Kasumi-1 (cell line): ENCODE measurements around the gene LRMDA.
A peak's percentile ranks its signal among the peaks of the same experiment; 100 is the strongest.

Experiments used
- DNase-seq, 2 experiments: peaks; one replicate each; lab custom pipeline; 2025; lab: John Stamatoyannopoulos, UW

Gene LRMDA

DNA sequence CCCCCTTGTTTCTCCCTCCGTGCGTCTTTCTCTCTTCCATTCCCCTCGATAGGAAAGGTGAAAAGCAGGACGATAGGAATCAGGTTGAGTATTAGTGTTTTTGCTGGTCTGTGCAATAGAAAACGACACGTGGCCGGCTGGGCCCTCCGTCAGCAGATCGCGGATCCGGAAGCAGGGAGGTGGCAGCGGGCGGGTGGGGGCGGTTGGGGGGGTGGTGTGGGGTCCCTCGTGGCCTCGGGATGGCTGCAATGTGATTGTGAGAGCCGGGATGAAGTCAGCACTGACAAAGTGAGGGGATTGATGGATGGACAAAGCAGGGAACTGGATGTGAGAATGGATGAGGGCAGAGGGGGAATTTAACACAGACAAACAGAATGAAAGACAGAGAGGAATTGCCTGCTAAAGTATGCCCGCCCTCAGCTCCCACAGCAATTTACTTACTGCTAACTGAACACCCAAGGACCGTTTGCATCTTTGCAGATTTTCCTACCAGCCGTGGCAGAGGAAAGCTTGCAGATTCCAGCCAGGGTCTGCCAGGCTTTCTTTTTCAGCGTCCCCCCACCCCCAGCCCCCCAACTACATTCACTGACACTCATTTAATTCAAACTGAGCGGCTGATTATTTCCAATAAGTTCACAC is 280.9 kb downstream of the LRMDA start:
- no peak for DNase-seq

DNA sequence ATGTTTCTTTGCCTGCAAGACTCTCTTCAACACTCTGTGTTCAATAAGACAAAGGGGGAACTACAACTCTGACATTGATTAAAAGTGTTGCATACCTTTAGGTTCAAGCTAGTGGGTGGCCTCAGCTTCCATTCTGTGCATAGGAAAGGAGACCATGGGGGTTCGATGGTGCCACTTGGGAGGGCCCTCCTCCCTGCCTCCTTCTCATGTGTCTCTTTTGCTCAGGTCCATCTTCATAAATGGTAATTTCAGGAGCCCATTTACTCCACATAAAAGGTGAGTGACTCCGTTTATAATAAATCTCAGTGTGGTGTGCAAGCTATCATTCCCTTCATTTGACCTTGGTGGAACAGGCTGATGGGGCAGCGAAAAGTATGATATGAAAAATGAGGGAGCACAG is 285.1 kb downstream of the LRMDA start:
- no peak for DNase-seq

DNA sequence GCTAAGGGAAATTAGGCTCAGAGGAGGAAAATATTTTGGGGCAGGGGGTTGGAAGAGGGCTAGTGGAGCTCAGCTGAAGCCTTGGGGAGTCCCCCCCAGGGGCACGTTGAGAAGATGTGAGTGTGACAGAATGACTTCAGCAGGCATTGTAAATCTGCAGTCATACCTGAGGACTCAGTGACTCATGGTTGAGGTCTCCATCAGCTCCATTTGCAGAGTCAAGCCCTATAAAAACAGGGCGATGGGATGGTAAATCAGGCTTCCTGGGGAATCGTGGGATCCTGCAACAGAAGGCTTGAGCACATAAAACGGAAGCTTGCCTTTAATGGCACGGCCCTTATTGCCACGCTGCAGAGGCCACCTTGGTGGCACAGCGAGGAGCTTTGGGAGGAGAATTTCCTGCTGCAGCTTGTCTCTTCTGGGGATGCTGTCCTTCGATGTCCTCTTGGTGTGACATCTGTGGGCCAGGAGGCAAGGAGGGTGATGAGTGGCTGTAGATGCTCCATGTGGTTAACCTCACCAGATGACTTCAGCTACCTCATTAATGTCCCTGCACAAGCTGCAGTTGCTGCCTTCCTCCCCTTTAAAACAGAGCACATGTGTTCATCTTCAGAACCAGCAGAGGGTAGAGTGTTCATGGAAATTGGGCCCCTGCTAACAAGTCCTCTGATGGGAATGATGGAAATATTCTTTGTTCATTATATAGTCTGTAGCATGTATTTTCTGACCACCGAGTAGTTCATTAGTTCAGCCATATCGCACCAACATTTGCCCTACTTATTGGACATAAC is 285.9 kb downstream of the LRMDA start:
- DNase-seq, result no peak

DNA sequence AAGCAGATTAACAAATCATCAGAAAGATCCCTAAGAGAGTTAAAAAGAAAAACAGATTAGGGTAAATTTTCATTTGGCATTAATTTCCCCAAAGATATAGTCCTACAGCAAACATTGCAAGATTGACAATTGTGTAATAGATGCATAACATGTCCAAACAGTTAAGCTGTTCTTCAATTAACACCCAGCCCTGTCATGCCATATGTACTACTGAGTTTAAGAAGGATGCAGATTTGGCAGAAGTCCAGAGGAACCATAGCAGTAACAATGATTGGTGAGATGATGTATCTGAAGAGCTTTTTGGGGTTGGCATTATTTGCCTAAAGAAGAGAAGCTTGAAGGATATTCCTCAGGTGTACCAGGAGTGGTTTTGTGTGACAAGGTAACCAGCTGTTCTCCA is 287.6 kb downstream of the LRMDA start:
- DNase-seq, result no peak

DNA sequence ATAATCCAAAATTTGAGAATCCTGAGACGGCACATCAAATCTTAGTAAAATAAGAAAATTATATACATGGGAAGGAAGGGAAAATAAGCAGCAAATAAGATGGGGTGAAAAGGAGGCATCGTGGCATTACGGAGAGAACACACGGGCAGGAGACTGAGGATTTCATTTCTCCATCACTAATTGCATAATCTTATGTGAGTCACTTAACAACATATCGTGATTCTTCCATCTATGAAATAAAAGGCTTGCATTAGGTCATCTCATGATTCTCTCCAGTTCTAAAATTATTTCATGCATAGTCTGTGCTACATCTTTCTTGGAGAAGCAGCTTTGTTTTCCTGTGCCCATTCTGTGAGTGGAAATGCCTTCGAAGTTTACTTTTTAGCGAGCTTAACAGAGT is 288.7 kb downstream of the LRMDA start:
- no peak for DNase-seq

DNA sequence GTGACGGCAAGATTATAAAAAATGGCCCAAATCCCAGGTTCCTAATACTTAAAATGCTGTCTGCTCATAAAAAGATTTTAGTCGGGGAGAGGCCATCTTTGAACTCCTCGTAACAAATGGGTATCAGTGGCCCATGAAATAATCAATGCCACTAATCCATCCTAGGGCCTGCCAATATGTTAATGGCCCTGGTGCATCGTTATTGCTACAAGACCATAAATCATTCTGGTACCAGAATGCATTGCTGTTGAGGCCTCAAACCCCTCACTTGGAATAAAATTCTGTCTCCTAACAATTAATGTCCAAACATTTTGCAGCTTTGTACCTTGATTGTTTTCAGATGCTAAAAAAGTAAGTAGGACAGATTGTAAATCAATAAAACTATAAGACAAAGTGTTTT is 290.6 kb downstream of the LRMDA start:
- no peak for DNase-seq

DNA sequence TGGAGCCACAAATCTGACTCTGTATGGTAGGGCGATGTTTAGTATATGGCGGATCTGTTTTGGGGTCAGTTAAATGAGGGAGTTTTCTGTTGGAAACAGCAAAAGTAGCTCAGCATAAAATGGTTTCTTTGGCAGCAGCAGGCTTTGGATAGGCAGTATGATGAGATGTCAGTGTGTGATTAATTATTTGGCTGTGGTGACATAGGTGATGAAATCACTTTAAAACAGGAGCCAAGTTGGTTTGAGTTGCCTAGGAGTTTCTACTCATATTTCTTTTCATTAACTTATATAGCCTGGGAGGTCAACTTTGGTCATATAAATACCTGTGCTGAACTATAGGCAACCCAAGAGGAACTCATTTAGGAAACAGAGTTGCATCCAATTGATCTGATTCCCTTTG is 291.2 kb downstream of the LRMDA start:
- no peak for DNase-seq

DNA sequence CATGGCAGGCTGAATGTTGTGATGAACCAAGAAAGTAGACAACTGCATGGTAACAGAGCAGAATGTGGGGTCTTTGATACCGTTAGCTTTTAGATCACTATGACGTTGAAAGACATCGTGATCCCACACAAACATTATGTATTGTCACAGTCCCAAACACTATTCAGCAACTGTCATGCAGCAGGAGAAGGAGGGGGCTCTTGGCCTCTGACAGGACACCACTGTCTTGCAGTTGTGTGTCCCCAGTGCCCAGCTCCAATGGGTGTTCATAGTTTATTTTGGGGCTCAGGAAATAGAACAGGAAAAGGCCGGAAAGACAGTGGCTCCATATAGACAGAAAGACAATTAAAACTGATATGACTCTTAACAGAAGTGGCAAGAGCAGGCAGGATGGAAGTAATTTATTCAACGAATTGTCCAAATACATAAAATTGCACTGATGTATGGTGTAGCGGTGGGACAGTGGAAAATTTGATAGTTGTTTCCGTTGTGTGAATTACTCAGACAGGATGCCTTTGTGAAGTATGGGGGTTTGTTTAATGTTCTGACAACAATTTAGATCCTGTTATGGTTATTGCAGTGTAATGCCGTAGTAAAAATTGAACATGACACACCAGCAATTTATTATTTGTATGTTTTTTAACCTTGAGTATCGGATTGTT is 292.0 kb downstream of the LRMDA start:
- no peak for DNase-seq

DNA sequence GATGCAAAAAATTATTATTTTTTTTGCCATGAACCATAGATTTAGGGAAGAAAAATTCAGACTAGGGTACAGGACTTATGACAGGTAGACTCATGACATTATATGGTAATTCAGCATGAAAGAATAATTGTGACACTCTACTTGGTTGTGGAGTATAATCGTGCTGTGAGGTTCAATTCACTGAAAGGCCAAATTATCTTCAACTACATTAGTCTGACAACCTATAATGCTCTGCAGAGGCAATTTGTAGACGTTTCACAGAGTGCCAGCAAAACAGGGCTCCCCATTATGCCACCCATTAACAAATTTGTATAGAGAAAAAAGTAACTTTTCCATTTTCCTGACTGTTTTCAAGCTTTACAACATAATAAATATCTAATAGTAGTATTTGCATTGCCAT is 292.6 kb downstream of the LRMDA start:
- no peak for DNase-seq

DNA sequence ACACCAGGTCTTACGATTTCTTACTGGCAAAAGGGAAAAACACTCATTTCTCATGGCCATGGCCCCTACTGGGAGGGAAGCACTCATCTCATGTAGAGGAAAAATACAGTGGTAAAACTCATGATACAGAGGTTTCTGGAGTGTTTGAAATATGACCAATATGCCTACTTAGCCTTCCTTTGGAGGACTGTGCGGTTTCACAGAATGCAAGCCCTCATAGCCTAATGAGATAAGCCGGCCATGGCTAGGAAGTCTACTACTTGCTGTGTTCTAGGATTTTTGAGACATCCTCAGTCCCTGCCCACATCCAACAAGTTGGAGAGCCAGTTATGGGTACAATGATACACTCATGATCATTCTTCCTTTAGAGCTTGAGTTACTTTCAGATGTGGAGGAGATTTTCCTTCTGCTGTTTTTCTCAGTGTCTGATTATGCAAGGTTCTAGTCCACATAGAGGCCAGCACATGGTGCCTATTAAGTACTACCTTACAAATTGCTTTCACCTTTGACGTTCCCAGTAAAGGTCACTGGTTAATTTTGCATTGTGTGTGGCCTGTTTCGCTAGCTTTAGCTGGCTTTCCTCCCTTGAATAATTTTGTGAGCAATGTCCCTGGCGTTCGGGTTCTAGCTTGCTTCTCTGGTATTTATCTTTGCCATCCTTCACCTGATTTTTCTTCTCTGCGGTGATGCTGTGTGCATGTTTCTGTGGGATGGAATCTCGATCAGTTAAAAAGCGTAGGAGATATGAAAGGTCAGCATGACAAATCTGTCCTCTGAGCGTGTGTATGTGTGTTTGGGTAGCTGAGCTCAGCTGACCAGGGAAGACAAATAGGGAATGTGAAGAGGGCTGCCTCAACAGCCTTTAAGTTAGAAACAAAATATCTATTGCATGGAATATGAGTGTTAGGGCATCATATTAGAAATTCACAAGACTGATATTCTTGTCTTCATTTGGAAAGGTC is 295.4 kb downstream of the LRMDA start:
- DNase-seq, result no peak

DNA sequence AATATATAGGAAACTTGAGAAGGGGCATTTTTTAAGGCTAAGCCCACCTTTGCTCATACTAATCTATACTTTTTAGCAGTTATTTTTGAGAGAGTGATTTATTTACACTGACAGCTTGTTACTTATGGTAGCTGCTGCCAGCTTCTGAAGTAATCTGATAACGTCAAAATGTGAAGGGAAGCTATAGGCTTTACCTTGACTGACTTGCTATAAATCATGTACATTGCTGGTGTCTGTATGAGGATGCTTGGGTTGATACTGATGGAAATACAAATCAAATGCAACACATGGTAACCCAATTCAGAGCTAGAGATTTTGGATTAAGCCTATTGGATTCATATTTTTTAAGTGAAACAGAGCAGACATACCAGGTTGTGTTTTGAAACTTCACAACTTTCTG is 299.4 kb downstream of the LRMDA start:
- DNase-seq, result no peak

DNA sequence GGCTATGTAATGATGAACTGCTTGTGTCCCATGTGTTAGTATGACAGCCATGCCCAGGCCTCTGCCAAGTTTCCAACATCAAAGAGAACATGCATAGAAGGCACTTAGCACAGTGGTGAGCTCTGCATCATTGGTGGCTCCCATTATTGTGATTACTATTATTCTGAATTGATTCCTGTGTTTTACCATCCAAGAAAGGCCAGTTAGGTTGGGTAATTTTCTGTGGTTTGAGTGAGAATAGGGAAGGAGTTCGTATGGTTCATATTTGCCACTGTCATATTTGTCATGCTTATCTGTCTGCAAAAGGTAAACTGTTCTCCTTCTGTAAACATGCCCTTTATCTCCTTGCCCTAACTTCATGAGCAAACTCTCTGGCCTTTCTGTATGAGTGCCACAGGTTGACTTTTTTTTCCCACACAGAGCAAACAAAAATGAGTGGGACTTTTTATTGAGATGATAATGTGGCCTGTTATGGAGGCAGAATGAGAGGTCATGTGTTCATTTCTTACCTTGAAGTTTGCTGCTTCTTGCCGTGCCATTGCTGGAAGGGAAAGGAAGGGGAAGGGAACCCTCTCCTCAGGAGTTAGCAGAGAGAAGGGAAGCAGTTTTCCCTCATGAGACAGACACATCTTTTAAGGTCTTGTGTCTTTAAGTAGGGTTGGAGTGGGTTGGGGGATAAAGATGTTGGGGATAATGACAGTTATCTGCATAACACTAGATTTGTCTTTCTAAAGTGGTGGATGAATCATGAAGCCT is 301.9 kb downstream of the LRMDA start:
- peak in 1 of 2 experiments; percentile 25 for DNase-seq

DNA sequence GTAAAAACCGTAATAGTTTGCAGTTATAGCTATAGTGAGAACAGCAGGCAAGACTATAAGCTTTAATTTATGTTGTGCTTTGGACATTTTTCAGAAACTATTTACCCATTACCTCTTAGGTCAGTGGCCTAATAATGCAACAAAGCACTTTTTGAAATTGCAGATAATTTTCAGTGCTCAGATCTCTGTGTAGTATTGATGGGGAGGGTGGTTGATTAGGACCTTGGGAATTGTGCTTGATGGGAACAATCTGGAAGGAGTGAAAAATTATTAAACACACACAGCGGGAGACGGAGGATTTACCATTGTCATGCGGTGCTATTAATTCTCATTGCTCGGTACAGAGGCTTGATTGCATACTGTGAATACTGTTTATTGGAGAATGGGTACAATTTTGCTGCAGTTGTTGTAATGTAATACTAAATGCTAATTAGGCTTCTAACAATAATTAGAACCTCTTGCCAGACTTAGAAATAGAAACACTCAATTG is 304.8 kb downstream of the LRMDA start:
- no peak for DNase-seq

DNA sequence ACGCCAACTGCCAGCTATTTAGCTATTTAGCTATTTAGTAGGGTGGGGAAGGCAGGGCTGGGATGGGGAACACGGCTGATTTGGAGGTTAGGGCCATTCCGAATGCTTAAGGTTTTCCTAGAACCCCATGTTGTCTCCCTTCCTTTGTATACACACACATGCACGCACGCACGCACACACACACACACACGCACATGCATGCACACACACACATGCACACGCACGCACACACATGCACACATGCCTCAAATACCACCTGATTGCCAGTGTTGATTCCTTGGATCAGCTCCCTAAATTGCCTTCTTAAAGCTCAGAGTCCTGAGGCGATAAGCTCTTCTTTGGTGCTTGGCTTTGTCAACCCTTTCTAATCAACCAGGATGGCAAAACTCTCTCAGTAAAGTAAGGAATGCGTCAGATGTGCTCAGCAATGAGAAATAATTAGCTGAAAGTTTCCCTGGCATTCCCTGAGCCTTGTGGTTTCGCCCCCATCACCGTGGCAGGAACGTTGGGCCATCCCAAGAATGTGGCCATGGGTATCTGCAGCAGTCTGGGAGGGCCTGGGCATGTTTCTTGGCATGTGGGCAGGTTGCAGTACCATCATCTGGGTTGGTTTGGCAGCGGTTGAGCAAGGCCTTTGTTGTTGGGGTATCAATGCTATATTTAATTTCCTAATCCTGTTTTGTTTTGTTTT is 305.6 kb downstream of the LRMDA start:
- DNase-seq, result no peak

DNA sequence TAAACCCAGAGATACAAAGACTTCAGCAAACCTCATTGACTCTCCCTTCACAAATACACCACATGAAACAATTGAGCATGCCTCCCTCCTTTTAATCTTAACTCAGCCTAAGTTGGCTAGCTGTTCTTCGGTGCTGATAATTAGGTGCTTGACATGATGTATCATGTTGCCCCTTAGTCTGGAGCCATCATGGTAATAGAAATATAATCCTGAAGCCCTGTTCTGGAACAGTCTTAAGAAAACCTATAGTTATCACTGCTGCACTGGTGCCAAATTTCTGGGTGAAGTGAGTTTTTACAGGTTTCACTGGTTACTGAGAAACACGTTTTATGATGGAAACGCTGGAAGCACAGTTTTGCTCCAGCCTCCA is 306.1 kb downstream of the LRMDA start:
- DNase-seq, result no peak

DNA sequence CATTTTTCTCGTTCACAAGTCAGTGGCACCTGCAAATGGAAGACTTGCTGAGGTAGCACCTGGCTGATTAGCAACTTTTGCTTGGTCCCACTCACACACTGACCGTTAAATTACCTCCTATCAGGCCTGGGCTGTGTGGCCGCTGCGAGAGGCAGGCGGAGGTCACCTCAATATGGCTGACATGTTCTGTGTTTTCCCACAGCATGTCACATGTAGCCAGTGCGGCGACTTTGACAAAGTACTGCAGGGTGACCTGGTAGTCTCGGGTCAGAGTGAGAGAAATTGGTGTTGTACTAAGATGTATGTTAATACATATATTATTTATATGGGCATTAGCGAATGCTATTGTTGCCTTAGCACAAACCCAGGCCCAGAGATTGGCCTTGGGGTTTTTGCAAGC is 307.5 kb downstream of the LRMDA start:
- DNase-seq, result no peak

DNA sequence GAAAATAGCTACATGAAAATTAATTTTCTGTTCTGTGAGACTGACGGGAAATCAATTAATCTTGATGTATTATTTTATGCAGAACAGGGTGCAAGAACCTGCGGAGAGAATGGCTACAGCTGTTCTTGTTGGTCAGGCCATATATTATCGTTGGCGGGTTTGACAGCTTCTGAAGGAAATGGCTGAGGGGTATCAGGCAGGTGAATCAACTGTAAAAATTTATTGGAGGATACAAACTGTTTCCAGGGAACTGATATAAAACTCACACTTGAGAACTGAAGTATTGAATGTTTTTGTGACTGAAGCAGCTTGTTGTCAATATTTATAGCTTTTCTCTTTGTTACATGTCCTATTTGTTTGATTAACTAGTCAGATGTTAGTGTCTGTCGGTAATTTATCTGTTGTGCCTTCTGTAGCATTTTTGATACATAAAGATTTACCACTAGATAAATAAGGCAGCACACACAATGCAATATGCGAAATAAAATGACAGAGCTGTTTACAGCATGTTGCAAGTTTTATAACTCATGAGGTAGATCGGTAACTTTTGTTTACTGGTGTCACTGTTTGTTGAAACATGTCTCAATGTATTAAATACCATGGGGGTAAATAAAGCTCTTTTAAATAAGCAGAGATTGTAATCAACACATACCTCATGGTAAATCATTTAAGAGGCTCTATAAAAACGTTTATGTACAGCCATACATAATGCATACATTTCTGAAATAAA is 308.2 kb downstream of the LRMDA start:
- no peak for DNase-seq

DNA sequence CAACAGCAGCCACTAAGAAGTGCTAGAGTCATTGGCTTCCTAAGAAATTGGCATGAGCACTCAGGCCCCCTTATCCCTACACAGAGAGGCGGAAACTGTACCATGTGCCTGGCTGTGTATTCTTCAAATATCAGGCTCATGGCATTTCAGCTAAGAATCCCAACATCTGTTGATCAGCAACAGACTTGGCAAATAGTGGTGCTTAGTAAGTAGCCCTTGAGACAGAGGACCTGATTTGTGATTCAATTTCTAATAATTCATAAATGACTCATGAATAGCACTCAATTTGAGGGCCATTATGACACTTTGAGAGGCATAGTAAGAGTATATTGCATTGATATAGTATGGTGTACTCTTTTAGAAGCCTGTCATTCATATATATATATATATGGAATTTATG is 309.1 kb downstream of the LRMDA start:
- DNase-seq, result no peak

DNA sequence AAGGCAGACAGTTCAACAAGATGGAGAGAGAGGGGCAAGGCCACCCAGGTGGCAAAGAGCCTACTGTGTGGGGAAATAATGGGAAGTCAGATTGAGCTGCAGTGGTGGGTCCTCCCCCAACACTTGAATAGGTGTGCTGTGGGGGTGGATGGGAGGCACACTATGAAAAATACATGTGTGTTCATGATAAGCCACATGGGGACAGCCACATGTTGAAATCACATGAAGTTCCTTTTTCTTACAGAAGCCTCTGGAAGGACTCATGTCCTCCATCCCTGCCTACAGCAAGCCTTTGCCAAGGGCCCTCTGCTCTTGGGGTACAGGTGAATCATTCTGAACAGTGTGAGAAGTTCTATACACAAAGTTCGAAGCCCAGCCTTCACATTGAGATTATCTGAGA is 310.9 kb downstream of the LRMDA start:
- DNase-seq, result no peak

DNA sequence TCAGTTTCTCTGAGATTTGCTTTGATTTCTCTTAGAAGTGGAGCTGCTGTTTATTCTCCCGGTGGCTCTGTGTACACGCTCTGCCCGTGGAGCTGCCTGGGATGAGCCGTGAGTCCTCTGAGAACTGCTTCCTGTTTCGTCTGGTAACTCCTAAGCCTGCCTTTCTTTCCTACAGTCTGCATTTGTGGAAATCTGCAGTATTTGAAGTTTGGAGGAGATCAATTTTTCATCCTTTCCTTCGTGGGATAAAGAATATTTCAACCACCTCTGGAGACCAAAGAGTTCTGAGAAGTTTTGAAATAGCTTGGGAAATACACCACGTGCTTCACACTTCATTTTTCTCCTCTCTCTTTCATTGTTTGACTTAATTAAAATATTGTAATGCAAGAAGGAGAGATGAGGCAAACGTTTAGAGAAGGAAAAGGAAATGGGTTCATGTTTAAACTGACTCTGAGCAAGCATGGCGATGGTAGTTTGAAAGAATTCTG is 311.9 kb downstream of the LRMDA start:
- no peak for DNase-seq
